ENCODE results near the gene PAM.

PAM gene

GRCh38 chr5:102754767-102755431 is at the start of gene PAM:
Gene PAM, plus strand, starts transcription at chr5:102755305. Its CDS starts 110,891 bp downstream, at chr5:102866196.
- DNase-seq (ENCODE audit: low read depth) = peak; percentile 41

- DNase-seq (ENCODE audit: low read depth) = no peak
These were observed 43.4 kb upstream of the PAM start for GRCh38 chr5:102711525-102712385.

- DNase-seq (ENCODE audit: low read depth) = no peak
These were observed 41.8 kb upstream of the PAM start for GRCh38 chr5:102713278-102713677.

GRCh38 chr5:102713682-102714231 is 41.3 kb upstream of the PAM start:
- DNase-seq (ENCODE audit: low read depth) = no peak

- DNase-seq (ENCODE audit: low read depth) = no peak
These were observed 39.9 kb upstream of the PAM start for GRCh38 chr5:102715082-102715807.

- no peak for DNase-seq (ENCODE audit: low read depth)
These were observed 39.1 kb upstream of the PAM start for GRCh38 chr5:102716017-102716416.

- no peak for DNase-seq (ENCODE audit: low read depth)
These were observed 36.3 kb upstream of the PAM start for GRCh38 chr5:102718819-102719218.

GRCh38 chr5:102719886-102720285 is 35.2 kb upstream of the PAM start:
- DNase-seq (ENCODE audit: low read depth) = no peak

- DNase-seq (ENCODE audit: low read depth) = no peak
These were observed 34.1 kb upstream of the PAM start for GRCh38 chr5:102720969-102721368.

- DNase-seq (ENCODE audit: low read depth) = no peak
These were observed 32.2 kb upstream of the PAM start for GRCh38 chr5:102722931-102723330.

GRCh38 chr5:102731693-102732092 is 23.4 kb upstream of the PAM start:
- DNase-seq (ENCODE audit: low read depth) = no peak

- no peak for DNase-seq (ENCODE audit: low read depth)
These were observed 21.6 kb upstream of the PAM start for GRCh38 chr5:102733534-102733933.

- DNase-seq (ENCODE audit: low read depth) = no peak
These were observed 17.9 kb upstream of the PAM start for GRCh38 chr5:102737161-102737560.

GRCh38 chr5:102737805-102738469 is 17.2 kb upstream of the PAM start:
- DNase-seq (ENCODE audit: low read depth) = no peak

- no peak for DNase-seq (ENCODE audit: low read depth)
These were observed 14.6 kb upstream of the PAM start for GRCh38 chr5:102740515-102740914.

- DNase-seq (ENCODE audit: low read depth) = no peak
These were observed 12.9 kb upstream of the PAM start for GRCh38 chr5:102742215-102742614.

- no peak for DNase-seq (ENCODE audit: low read depth)
These were observed 11.2 kb upstream of the PAM start for GRCh38 chr5:102743900-102744299.

GRCh38 chr5:102747386-102748166 is 7.5 kb upstream of the PAM start:
- no peak for DNase-seq (ENCODE audit: low read depth)

GRCh38 chr5:102749416-102750030 is 5.6 kb upstream of the PAM start:
- DNase-seq (ENCODE audit: low read depth) = no peak

- DNase-seq (ENCODE audit: low read depth) = no peak
These were observed 4.8 kb upstream of the PAM start for GRCh38 chr5:102750151-102750834.

Data from stimulated activated CD8-positive, alpha-beta memory T cell treated with anti-CD3 and anti-CD28 coated beads, Interleukin-12 subunit alpha, Interleukin-12 subunit beta, amount 100 ng/mL, for 1 hour (primary cell).